ENCODE results near the gene TNKS1BP1.

The TNKS1BP1 gene

DNA sequence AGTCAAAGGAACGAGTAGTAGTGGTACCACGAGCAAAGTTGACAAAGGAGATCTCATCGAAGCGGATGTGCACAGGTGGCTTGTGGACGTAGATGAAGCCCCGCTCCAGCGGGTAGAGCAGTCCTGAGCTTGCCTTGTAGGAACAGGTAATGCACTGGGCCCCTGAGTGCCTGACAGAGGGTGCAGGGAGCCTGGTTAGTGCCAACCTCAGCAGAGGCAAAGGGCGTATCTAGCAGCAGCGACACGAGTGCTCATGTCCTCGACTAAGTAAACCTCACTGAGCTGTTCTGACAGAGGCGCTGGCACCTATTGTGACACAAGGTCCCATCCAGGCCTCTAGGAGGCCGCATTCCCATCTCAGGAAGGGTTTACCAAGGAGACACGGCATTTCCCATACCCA, 7.0 kb upstream of the TNKS1BP1 start:
- no peak for DNase-seq

- peak; percentile 46 for DNase-seq
Measured at GRCh38 chr11:57330029-57330428, 5.3 kb upstream of the TNKS1BP1 start.

DNA sequence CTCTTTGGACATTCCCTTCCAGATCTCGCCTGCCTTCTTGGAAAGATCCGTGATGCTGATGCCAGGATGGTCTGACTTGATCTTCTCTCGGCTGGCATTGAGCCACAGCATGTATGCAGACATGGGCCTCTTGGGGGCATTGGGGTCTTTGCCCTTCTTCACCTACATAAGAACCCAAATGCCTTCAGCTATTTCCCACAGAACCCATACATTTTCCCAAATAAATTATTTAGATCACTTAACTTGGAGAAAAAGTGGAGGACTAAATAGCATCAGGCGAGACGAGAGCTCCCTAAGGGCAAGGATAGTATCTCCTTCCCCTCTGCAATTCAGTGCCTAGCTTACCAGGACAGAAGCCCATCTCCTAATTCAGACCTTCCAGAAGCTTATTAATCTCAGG, 3.0 kb upstream of the TNKS1BP1 start:
- DNase-seq = no peak

DNA sequence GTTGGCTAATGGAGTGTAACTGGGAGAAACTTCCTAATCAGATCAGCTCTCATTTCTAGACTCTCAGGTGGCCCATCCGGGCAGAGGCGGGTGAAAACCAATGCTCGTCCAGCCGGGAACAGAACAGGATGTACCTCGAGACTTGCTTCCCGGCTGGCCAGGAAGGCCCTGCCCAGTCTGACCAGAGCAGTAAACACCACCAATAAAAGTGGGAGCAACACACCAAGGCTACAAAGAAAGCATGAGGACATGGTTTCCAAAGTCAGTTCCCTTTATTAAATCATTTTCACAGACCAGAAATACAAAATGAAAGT, 940 bp upstream of the TNKS1BP1 start:
- no peak for DNase-seq

DNA sequence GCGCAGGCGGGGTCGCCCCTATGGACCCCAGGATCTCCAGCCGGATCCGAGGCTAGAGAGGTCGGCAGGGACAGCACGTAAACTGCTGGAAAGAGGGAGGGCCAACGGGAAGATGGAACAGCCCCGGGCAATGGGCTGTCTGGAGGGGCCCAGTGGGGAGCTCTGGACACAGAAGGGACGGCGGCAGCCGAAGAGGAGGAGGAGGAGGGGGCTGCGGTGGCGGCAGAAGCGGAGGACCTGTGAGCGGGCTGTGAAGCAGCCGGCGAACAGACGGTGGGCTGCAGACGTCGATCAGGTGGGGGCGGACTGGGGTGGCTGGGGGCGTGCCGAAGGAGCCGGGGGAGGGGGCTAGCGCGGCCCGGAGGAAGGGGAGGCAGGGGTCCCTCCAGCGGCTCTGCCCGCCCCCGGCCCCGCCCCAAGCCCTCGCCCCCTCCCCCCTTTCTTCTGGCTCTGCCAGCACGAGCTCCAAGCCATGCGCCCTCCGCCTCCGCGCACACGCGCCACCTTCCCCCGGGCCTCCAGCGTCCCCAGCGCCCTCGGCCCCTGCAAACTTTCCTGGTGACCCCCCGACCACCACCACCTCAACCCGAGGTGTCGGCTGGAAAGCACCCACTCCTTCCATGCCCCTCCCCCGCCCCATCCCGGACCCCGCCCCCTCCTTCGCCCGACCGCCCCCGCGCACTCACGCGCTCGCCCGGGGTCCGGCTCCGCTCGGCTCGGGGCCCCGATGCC, 432 bp downstream of the TNKS1BP1 start:
- peak; percentile 38 for DNase-seq

- no peak for DNase-seq
Measured at GRCh38 chr11:57323855-57324153, 948 bp downstream of the TNKS1BP1 start.

- no peak for DNase-seq
Measured at GRCh38 chr11:57323167-57323854, 1.4 kb downstream of the TNKS1BP1 start.

DNA sequence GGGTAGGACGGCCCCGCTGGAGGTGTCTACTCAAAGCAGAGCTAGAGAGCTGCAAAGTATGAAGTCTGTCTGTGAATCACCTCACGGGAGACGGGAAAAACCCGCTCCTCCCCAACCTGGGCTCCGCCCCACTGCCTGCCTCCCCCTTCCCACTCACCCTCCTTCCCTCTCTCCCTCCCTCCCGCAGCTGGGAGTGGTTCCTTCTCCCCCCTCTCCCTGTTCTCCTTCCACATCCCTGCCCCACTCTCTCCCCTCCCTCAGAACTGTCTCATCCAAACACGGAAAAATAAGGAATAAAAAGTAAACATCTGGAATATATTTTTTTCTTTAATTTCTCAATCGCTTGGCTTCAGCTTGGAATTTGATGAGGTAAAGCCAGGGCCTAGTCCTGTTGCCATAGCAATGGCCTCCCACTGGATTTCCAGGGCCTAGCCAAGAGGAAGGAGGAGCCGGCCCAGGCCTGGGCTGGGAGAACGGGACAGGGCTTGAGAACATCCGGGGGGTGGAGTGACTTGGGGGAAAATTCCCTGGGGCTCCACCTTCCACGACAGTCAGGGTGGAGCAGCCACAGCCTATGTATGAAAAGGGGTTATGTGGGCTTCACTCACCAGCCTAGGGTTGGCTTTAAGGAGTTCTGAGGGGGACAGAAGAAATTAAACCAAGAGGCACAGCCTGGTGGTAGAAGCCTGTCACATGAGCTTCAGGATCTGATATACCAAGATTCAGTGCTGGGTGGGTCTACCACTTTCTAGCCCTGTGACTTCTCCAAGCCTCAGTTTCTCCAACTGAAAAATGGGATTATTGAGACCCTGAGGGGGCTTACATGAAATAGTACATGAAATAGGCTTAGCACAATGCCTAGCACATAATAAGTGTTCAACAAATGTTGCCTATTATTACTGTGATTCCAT, 2.2 kb downstream of the TNKS1BP1 start:
- DNase-seq = no peak

DNA sequence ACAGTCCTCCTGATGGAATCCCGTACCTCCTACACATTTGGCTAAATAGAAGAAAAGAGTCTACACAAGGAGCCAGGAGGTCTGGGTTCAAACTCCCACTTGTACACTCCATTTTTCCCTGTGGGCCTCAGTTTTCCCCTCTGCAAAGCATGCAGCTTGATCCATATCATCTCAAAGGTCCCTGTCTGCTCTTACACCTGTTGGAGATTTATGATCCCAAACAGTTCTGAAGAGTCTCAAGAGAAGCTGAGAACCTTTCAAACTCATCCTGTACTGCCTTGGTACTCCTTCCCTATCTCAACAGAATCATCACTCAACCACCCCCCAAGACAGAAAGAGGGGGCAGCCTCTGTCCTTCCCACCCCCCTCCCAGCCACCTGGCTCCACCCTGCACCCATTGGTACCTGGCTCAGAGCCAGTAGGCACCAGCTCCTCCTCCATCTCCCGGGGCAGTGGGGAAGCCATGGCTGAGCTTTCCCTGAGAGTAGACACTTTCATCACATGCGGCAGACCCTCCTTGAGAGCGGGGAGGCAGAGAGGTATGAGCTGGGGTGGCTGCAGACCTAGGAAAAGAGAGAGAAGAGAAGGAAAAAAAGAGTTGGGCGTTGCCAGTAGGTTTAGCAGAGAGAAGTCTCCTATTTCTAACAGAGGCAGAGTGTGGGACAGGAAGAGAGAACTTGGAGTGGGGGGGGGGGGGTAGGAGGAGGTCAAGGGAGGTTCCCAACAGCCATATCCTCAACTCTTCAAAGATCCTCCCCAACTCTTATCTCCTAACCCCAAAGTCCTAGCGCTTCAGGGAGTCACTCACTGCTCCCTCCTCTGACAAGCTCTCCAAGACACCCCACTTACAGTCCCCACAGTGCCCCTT, 3.1 kb downstream of the TNKS1BP1 start:
- no peak for DNase-seq

DNA sequence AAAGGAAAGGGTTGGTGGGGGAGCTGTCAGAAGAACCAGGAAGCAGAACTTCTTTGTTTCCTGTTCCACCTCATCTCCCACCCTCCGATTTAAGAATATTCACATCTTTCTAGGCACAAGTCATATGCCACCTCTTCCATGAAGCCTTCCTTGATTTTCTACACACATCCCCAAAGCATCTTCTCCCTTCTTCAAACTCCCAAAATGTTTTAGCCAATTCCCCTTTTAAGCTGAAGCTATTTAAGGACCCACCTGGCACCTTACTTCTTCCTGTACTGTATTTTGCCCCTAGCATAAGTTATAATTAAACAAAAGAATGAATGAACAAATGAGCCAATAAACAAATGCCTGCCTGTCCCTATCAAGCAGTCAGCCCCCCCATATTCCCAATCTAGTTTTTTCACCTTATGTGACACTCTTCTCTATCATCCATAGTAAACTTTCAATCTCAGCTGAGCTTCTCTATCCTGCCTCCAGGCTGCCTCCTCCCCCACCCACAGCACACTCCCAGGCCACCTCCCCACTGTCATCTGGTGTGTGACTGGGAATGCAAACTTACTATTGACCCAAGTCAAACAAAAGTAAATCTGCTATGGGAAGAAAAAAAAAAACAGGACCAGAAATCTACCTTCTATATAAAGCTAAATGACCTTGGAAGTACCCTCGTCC, 3.9 kb downstream of the TNKS1BP1 start:
- no peak for DNase-seq

- no peak for DNase-seq
Measured at GRCh38 chr11:57320067-57320718, 4.6 kb downstream of the TNKS1BP1 start.

DNA sequence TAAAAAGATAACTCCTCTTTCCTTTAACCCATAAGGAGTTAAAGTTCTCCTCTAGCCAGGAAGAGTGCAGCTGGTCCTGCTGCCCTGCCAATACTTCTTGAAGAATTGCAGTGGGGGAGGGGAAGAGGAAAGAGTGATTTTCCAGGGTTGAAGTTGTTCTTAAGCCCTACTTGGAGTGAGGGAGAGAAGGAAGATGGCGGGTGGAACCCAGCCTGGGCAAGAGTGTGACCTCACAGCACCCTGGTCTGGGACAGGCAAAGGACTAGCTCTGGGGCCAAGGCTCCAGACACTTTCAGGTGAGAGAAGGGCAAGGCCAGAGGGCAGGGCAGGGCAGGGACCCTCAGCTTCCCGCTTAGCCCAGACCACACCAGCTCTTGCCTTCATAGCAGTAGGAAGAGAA, 6.6 kb downstream of the TNKS1BP1 start:
- DNase-seq = no peak

- DNase-seq = no peak
Measured at GRCh38 chr11:57316017-57316416, 8.7 kb downstream of the TNKS1BP1 start.

- DNase-seq = no peak
Measured at GRCh38 chr11:57315491-57315890, 9.3 kb downstream of the TNKS1BP1 start.

DNA sequence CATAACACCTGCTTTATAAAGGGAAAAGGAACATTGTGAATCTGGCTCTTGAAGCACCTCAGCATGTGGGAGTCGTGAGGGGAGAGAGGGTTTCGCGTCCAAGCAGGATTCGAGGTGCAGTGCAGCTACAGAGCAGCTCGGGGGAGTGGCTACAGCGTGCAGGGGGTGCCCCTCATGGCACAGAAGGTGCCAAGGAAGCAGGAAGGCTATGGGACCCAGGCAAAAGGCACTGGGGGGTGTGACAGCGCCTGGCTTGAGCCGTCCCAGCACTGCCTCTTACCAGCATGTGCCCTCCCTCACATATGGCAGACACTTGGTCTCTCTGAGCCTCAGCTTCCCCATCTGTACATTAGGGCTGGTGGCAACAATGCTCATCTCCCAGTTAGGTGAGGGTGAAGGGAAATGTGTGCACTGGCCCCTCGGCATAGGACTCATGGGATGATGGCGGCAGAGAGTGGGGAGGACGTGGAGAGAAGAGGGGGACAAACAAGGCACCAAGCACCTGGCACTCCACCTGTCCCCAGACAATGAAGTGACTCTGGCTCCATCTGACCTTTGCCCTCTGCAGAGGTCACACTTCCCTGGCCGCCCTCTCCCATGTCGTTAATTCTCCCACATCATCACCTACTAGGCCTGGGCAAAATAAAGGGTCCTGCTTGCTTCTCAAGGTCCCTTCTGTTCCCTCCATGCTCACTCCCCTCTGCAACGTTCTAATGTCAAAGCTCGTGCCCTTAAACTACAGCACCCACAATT, 10.4 kb downstream of the TNKS1BP1 start:
- DNase-seq = no peak

DNA sequence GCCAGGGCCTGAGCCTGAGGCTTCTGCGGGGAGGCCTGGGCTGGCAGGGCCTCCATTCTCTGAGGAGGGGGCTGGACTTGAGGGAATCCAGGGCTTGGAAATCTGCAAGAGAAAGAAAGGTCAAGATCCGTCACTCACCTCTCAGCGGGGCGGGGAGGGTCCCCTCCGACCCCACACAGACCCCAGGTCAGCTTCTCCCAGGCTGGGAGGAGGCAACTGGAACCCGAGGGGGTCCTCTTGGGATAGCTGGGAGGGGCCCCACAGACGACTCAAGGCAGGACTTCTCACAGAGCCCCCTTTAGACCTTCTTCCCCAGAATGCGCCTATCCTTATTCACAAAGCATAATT, 11.0 kb downstream of the TNKS1BP1 start:
- no peak for DNase-seq

GRCh38 chr11:57313071-57313787, 11.5 kb downstream of the TNKS1BP1 start:
- DNase-seq = no peak

GRCh38 chr11:57312511-57313021, 12.2 kb downstream of the TNKS1BP1 start:
- DNase-seq = no peak

DNA sequence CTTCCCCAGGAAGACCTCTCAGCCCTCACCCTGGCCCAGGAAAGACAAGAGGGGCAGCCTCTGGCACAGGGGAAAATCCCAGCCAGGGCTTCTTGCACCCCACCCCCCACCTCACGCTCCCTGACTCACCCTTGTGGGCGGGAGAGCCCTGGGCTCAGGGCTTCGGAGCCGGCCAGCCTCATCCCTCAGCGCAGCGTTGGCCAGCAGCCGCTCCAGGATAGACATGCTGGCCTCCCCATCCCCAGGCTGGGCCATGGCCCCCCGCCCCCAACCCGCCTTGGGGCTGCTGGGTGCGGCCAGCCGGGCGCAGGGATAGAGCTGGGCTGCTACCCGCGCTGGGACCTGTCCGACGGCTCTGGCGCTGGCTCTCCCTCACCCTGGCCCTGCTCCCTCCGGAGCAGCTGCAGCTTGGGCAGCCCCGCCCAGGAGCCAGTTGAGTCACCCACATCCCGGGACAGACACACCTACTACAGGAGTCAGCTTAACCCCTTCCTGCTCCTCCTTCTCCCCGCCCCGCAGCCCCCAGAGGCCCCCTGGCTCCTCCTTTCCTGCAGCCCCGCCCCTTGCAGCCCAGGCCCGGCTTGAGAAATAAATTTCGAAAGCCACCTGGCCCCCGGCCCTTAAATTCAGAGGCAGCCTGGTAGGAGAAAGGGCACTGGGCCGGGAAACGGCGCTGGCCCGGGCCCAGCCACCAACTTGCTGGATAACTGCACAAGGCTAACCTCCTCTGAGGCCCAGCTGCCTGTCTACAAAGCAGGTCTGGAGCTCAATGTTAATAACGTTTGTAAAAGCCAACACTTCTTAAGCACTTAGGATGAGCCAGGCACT, 13.4 kb downstream of the TNKS1BP1 start:
- peak; percentile 58 for DNase-seq

Measured in activated CD4-positive, CD25-positive, alpha-beta regulatory T cell treated with anti-CD3 and anti-CD28 coated beads, Interleukin-2, amount 50 U/mL, for 72 hours (primary cell).